ENCODE results near the gene THNSL1. TPM values are rescaled to one million over a fixed set of nuclear protein-coding genes. Genes with fewer than 3 reads are reported as not detected.

Gene THNSL1
- polyA plus RNA-seq, 1 of the 3 experiments (the other 2 are of a cell fraction): 1.3 TPM

DNA sequence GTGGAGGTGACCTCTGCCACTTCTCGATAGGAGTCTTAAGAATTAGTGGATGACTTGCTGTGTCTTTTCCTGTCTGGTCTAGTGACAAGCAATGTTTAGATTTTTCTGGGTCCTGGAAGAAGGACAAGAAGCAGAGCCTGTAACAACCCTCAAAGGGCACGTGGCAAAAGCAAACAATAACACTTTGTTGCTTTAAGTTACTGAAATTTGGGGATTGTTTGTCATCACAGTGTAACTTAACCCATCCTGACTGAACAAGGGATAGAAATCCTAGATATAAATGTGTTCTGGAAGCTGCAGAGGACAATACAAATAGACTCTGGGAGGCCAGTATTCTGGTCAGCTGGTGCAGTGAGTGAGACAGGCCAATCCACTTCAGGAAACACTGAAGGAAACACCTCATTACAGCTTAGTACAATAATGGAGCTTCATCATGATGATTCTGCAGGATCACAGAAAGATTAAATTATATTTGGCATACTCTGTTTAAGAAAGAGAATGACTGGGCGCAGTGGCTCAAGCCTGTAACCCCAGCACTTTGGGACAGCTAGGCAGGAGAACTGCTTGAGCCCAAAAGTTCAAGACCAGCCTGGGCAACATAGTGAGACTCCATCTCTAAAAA is 23.8 kb upstream of the THNSL1 start:
- no peaks in the 10 kb centered on the region for H3F3A ChIP-seq (replicated peaks; ENCODE audit: insufficient read depth)
- no peaks in the 10 kb centered on the region for H3K4me1 ChIP-seq (ENCODE audit: control insufficient read depth in 1 of 2, insufficient read depth in 2 of 2, low read depth in 1 of 2, low read length in 1 of 2)
- no peaks in the 10 kb centered on the region for H4K20me1 ChIP-seq (ENCODE audit: insufficient read depth)
- DNase-seq: no peak
- no peaks in the 10 kb centered on the region for H3K79me2 ChIP-seq (ENCODE audit: insufficient read depth)
- ChIA-PET CTCF (interaction anchor here (3.0 kb wide), 1 partner anchor 350 kb away, joined by 17 read pairs; no protein-coding TSS in a partner anchor), POLR2A (no interaction called here)
- no peaks in the 10 kb centered on the region for H3K9me3 ChIP-seq
- no peak overlapping the region for H2AFZ ChIP-seq (ENCODE audit: low read depth)
- 77% methylated on average over 3 of the region's 3 CpGs for WGBS (ENCODE audit: low lambda C conversion rate)
- no peak overlapping the region for H3K4me3 ChIP-seq (ENCODE audit: low read depth in 2 of 2, low read length in 1 of 2)
- no peak overlapping the region for H3K9ac ChIP-seq
- no peaks in the 10 kb centered on the region for H3K36me3 ChIP-seq (replicated peaks in 1 of 2; ENCODE audit: control insufficient read depth in 1 of 2, insufficient read depth in 2 of 2, low read length in 1 of 2)
- no peak overlapping the region for H3K4me2 ChIP-seq
- TF ChIP-seq TEAD4 (IDR thresholded peaks at IDR 0.05; ENCODE audit: borderline replicate concordance, insufficient read depth): no peak
- no peak for TF ChIP-seq FOXM1 (IDR thresholded peaks at IDR 0.05; ENCODE audit: low read depth)
- no peak for TF ChIP-seq SMC3 (IDR thresholded peaks at IDR 0.05; ENCODE audit: low read depth, low read length)
- TF ChIP-seq POLR2AphosphoS5 (IDR thresholded peaks at IDR 0.05; ENCODE audit: low read depth, low read length): no peak
- H3K9me2 ChIP-seq: no peaks in the 10 kb centered on the region
- H3K27me3 ChIP-seq (ENCODE audit: insufficient read depth): no peaks in the 10 kb centered on the region
- H3K27ac ChIP-seq (ENCODE audit: low read depth in 2 of 2, low read length in 1 of 2): no peak overlapping the region

GRCh38 chr10:24993237-24993958 is 23.0 kb upstream of the THNSL1 start:
- no peaks in the 10 kb centered on the region for H3K9me2 ChIP-seq
- H3K79me2 ChIP-seq (ENCODE audit: insufficient read depth): no peaks in the 10 kb centered on the region
- POLR2A ChIA-PET: no interaction called here
- 89% methylated on average over 1 of the region's 1 CpG for WGBS (ENCODE audit: low lambda C conversion rate)
- H3K4me1 ChIP-seq (ENCODE audit: control insufficient read depth in 1 of 2, insufficient read depth in 2 of 2, low read depth in 1 of 2, low read length in 1 of 2): no peaks in the 10 kb centered on the region
- no peaks in the 10 kb centered on the region for H3K36me3 ChIP-seq (replicated peaks in 1 of 2; ENCODE audit: control insufficient read depth in 1 of 2, insufficient read depth in 2 of 2, low read length in 1 of 2)
- H4K20me1 ChIP-seq (ENCODE audit: insufficient read depth): no peaks in the 10 kb centered on the region
- H3K9me3 ChIP-seq: no peaks in the 10 kb centered on the region
- TF ChIP-seq RAD21 (IDR thresholded peaks at IDR 0.05; ENCODE audit: low read length) (no peak), EZH2phosphoT487 (IDR thresholded peaks at IDR 0.05; ENCODE audit: borderline replicate concordance, low read depth) (no peak), TEAD4 (IDR thresholded peaks at IDR 0.05; ENCODE audit: borderline replicate concordance, insufficient read depth) (no peak), RCOR1 (IDR thresholded peaks at IDR 0.05; ENCODE audit: low read length) (no peak), EP300 (IDR thresholded peaks at IDR 0.05; ENCODE audit: borderline replicate concordance in 1 of 2, low read depth in 1 of 2, low read length in 1 of 2) (no peak), FOXJ3 (CRISPR knock-in tag; IDR thresholded peaks at IDR 0.05) (no peak), MEF2A (IDR thresholded peaks at IDR 0.05; ENCODE audit: borderline replicate concordance, low read depth) (no peak), YY1 (IDR thresholded peaks at IDR 0.05; ENCODE audit: low read depth) (no peak)
- TF ChIP-seq, protein P1, sequence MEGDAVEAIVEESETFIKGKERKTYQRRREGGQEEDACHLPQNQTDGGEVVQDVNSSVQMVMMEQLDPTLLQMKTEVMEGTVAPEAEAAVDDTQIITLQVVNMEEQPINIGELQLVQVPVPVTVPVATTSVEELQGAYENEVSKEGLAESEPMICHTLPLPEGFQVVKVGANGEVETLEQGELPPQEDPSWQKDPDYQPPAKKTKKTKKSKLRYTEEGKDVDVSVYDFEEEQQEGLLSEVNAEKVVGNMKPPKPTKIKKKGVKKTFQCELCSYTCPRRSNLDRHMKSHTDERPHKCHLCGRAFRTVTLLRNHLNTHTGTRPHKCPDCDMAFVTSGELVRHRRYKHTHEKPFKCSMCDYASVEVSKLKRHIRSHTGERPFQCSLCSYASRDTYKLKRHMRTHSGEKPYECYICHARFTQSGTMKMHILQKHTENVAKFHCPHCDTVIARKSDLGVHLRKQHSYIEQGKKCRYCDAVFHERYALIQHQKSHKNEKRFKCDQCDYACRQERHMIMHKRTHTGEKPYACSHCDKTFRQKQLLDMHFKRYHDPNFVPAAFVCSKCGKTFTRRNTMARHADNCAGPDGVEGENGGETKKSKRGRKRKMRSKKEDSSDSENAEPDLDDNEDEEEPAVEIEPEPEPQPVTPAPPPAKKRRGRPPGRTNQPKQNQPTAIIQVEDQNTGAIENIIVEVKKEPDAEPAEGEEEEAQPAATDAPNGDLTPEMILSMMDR (IDR thresholded peaks at IDR 0.05): no peak
- TF ChIP-seq, protein P2, sequence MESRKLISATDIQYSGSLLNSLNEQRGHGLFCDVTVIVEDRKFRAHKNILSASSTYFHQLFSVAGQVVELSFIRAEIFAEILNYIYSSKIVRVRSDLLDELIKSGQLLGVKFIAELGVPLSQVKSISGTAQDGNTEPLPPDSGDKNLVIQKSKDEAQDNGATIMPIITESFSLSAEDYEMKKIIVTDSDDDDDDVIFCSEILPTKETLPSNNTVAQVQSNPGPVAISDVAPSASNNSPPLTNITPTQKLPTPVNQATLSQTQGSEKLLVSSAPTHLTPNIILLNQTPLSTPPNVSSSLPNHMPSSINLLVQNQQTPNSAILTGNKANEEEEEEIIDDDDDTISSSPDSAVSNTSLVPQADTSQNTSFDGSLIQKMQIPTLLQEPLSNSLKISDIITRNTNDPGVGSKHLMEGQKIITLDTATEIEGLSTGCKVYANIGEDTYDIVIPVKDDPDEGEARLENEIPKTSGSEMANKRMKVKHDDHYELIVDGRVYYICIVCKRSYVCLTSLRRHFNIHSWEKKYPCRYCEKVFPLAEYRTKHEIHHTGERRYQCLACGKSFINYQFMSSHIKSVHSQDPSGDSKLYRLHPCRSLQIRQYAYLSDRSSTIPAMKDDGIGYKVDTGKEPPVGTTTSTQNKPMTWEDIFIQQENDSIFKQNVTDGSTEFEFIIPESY (IDR thresholded peaks at IDR 0.05; ENCODE audit: borderline replicate concordance, low read depth): no peak
- CTCF ChIA-PET: no interaction called here
- no peak overlapping the region for H3K9ac ChIP-seq
- DNase-seq: no peak
- H3K4me2 ChIP-seq: no peak overlapping the region
- H2AFZ ChIP-seq (ENCODE audit: low read depth): no peak overlapping the region
- no peaks in the 10 kb centered on the region for H3F3A ChIP-seq (replicated peaks; ENCODE audit: insufficient read depth)
- no peak overlapping the region for H3K4me3 ChIP-seq (ENCODE audit: low read depth in 2 of 2, low read length in 1 of 2)
- no peak overlapping the region for H3K27ac ChIP-seq (ENCODE audit: low read depth in 2 of 2, low read length in 1 of 2)
- H3K27me3 ChIP-seq (ENCODE audit: insufficient read depth): no peaks in the 10 kb centered on the region

Measured in SK-N-SH (cell line).